SH-SY5Y (cell line): Measurements from ENCODE around the gene NSD2.

Experiments
- GATA2 ChIP-seq: IDR thresholded peaks from 2 replicates; pipeline ENCODE4 v1.6.1; 2011; ENCODE audit warnings: mild to moderate bottlenecking, low read depth, low read length
- GATA3 ChIP-seq: IDR thresholded peaks from 2 replicates; pipeline ENCODE4 v1.6.1; 2011; ENCODE audit warnings: low read depth, mild to moderate bottlenecking, low read length, moderate library complexity

DNA sequence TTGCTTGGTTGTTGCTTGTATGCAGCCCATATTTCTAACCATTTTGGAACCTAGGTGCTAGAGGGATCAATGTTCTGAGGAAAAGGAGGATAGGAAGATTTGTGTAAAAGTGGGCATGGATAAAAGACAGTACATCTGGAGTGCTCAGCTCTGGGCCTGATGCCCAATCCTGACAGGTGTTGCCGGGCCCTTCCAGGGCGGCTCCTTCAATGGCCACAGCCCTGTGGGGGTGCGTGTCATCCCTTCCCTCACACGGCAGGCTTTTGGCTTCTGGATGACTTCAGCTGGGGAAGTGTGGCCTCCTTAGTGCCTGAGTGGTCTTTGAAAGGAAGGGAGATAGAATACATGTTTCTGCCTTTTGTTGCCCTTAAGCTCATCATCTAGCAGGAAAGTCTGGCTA is 90.4 kb downstream of the NSD2 start:
- TF ChIP-seq GATA2 (no peak), GATA3 (no peak)
